Measurements from ENCODE around the gene AMDHD2.
"Not testable (repeated sequence)": the region's sequence is repeated elsewhere in the genome, so short reads cannot be mapped to it uniquely, and the experiment has no call there.

DNA sequence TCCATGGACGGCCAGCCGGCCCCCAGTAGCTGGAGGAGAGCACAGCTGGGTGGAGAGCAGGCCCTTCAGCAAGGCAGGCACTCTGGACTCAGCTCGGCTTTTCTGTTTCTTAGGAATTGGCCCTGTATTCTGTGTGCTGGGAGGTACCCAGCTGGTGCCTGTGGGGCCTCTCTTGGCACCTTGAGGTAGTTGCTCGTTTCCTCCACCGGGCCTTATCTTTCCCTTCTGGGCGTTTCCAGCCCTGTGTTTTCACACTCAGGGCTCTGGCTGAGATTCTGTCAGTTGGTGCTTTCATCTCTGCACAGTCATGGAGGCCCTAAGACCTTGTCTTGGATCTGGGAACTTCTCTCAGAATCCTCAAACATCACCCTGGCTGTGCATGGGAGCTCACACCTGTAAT is 47.3 kb downstream of the AMDHD2 start:
- TF ChIP-seq, protein P1, sequence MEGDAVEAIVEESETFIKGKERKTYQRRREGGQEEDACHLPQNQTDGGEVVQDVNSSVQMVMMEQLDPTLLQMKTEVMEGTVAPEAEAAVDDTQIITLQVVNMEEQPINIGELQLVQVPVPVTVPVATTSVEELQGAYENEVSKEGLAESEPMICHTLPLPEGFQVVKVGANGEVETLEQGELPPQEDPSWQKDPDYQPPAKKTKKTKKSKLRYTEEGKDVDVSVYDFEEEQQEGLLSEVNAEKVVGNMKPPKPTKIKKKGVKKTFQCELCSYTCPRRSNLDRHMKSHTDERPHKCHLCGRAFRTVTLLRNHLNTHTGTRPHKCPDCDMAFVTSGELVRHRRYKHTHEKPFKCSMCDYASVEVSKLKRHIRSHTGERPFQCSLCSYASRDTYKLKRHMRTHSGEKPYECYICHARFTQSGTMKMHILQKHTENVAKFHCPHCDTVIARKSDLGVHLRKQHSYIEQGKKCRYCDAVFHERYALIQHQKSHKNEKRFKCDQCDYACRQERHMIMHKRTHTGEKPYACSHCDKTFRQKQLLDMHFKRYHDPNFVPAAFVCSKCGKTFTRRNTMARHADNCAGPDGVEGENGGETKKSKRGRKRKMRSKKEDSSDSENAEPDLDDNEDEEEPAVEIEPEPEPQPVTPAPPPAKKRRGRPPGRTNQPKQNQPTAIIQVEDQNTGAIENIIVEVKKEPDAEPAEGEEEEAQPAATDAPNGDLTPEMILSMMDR (IDR thresholded peaks at IDR 0.05), result not testable (repeated sequence)
- TF ChIP-seq POLR2AphosphoS5, POLR2A (IDR thresholded peaks at IDR 0.05): not testable (repeated sequence)

All from sigmoid colon (tissue), 4 donors.